ENCODE measurements around the gene KLHL33.

- TF ChIP-seq CTCF (IDR thresholded peaks at IDR 0.05): no peak
- no peak for TF ChIP-seq POLR2A (IDR thresholded peaks at IDR 0.05)
Observed at GRCh38 chr14:20382526-20382925, 53.4 kb downstream of the KLHL33 start.
